ENCODE measurements around the gene VPS33A. TPM values are rescaled to one million over a fixed set of nuclear protein-coding genes. Genes with fewer than 3 reads are reported as not detected.
"Not testable (repeated sequence)": the region's sequence is repeated elsewhere in the genome, so short reads cannot be mapped to it uniquely, and the experiment has no call there.

The VPS33A gene
- total RNA-seq, 2 donors from 2014 or later: 18.6 to 24.0 TPM

DNA sequence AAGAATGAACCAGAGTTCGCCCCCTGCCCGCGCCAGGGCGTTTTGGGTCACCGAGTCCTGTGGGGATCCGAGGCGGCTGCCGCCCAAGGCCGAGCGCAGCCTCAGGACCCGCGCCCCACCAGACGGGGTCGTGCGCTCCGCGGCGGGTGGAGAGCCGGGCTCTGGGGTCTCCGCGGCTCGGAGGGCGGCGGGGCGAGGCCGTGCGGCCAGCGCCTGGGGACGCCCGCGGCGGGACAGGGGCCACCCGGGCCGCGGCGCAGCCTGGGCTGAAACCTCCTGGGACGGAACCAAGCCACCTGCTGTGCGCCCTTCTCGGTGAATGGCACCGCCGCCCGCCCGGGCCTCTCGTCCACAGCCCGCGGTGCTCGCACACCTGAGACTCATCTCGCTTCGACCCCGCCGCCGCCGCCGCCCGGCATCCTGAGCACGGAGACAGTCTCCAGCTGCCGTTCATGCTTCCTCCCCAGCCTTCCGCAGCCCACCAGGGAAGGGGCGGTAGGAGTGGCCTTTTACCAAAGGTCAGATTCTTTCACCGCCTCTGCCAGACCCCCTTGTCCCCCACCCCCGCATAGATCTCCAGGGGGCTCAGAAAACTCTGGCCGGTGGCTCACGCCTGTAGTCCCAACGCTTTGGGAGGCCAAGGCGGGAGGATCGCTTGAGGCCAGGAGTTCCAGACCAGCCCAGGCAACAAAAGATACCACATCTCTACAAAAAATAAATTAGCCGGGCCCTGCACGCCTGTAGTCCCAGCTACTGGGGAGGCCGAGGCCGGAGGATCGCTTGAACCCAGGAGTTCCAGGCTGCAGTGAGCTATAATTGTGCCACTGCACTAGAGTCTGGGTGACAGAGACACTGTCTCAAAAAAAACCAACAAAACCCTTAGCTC lies 61.9 kb downstream of the VPS33A start:
- Histone ChIP-seq H3K27ac (no peak overlapping the region), H3K4me1 (no peaks in the 10 kb centered on the region), H3K27me3 (peaks cover 22% of the 10 kb centered on the region), H3K9me3 (no peaks in the 10 kb centered on the region), H3K4me3 (peak overlapping the region; percentile 58), H3K9ac (ENCODE audit: low read depth in 2 of 2, low read length in 2 of 2) (no peak overlapping the region), H3K36me3 (peaks cover 3% of the 10 kb centered on the region)
- TF ChIP-seq, protein P1, sequence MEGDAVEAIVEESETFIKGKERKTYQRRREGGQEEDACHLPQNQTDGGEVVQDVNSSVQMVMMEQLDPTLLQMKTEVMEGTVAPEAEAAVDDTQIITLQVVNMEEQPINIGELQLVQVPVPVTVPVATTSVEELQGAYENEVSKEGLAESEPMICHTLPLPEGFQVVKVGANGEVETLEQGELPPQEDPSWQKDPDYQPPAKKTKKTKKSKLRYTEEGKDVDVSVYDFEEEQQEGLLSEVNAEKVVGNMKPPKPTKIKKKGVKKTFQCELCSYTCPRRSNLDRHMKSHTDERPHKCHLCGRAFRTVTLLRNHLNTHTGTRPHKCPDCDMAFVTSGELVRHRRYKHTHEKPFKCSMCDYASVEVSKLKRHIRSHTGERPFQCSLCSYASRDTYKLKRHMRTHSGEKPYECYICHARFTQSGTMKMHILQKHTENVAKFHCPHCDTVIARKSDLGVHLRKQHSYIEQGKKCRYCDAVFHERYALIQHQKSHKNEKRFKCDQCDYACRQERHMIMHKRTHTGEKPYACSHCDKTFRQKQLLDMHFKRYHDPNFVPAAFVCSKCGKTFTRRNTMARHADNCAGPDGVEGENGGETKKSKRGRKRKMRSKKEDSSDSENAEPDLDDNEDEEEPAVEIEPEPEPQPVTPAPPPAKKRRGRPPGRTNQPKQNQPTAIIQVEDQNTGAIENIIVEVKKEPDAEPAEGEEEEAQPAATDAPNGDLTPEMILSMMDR (IDR thresholded peaks at IDR 0.05): no peak
- intact Hi-C loops (cut with DNase I): no loop called here
- no peak for DNase-seq

DNA sequence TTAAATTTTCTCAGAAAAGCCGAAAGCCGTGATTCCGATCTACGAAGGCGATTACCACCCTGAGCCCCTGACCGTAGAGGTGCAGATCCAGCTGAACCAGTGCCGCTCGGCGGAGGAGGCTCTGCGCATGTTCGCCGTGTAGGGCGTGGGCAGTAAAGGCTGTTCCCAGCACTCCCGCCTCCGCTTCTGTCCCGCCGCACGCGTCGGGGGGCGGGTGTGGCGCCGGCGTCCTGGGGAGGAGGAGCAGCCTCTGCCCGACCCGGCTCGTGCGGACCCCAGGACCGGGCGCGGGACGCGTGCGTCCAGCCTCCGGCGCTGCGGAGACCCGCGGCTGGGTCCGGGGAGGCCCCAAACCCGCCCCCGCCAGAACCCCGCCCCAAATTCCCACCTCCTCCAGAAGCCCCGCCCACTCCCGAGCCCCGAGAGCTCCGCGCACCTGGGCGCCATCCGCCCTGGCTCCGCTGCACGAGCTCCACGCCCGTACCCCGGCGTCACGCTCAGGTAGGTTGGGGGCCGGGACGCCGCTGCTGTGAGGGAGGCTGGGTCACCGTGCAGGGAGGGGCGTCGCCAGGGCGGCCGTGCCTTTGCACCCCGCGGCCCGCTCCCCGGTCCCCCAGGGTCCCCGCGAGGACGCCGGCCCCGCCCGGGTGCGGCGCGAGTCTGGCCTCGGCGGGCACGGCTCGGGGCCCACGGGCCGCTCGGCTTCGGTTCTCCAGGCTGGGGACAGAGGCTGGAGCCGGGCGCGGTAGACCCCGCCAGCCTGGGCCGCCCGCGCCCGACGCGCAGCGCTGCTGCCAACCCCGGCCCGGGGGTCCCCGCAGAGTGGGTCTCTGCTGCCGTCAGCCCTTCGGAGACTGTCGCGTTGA lies 62.8 kb downstream of the VPS33A start, which contains the start of gene B3GNT4:
B3GNT4 (plus strand) TSS at position 409 of the 866 bp plus-strand sequence. CDS start 910 bp downstream, outside the sequence.
- H3K4me1 ChIP-seq: no peaks in the 10 kb centered on the region
- H3K9me3 ChIP-seq: no peaks in the 10 kb centered on the region
- TF ChIP-seq, protein P1 (IDR thresholded peaks at IDR 0.05): no peak
- DNase-seq: peak; percentile 83
- peak within 1 kb of the TSS in 1 of 2 donors; percentile 43 for H3K9ac ChIP-seq (ENCODE audit: low read depth in 2 of 2, low read length in 2 of 2)
- intact Hi-C loops (cut with DNase I): no loop called here
- no peak within 1 kb of the TSS for H3K27ac ChIP-seq
- H3K27me3 ChIP-seq: peaks cover 22% of the 10 kb centered on the region
- peaks cover under 1% of the 10 kb centered on the region for H3K36me3 ChIP-seq
- H3K4me3 ChIP-seq: peak within 1 kb of the TSS; percentile 58

DNA sequence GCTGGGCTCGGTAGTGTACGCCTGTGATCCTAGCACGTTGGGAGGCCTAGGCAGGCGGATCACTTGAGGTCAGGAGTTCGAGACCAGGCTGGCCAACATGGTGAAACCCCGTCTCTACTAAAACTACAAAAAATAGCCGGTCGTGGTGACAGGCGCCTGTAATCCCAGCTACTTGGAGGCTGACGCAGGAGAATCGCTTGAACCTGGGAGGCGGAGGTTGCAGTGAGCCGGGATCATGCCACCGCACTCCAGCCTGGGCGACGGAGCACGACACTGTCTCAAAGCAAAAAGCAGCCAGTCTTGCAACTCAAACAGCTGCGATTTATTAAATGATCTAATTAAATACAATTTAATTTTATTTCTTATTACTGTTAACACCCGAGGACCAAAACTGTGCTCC lies 63.5 kb downstream of the VPS33A start:
- intact Hi-C loops (cut with DNase I); H3K9ac ChIP-seq (ENCODE audit: low read depth in 2 of 2, low read length in 2 of 2): not testable (repeated sequence)
- H3K27me3 ChIP-seq: peaks cover 22% of the 10 kb centered on the region

DNA sequence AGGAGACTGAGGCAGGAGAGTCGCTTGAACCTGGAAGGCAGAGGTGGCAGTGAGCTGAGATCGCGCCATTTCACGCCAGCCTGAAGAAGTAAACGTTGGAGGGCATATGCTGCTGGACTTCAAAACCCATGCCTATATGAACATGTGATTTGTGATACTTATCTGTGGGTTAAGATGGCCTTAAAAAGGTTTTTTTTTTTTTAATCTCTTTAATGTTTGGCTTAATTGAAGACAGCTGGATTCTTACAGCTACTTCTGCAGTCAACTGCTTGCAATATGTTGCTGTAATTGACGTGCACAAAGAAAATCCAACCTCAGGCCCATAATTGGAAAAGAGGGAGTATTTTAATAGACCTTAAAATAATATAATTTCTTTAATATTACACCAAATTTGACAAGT lies 64.3 kb downstream of the VPS33A start:
- intact Hi-C loops (cut with DNase I): no loop called here
- TF ChIP-seq, protein P1 (IDR thresholded peaks at IDR 0.05): no peak
- H3K4me1 ChIP-seq: no peaks in the 10 kb centered on the region
- peaks cover 22% of the 10 kb centered on the region for H3K27me3 ChIP-seq
- no peak overlapping the region for H3K27ac ChIP-seq
- H3K9me3 ChIP-seq: no peaks in the 10 kb centered on the region
- DNase-seq: no peak
- no peak overlapping the region for H3K9ac ChIP-seq (ENCODE audit: low read depth in 2 of 2, low read length in 2 of 2)
- H3K4me3 ChIP-seq: no peak overlapping the region
- H3K36me3 ChIP-seq: no peaks in the 10 kb centered on the region

More for the DNA sequence above, 63.5 kb downstream of the VPS33A start:
- H3K27ac ChIP-seq, H3K9me3 ChIP-seq, H3K36me3 ChIP-seq, DNase-seq, H3K4me1 ChIP-seq: not testable (repeated sequence)
- H3K4me3 ChIP-seq: peak overlapping the region; percentile 58

DNA sequence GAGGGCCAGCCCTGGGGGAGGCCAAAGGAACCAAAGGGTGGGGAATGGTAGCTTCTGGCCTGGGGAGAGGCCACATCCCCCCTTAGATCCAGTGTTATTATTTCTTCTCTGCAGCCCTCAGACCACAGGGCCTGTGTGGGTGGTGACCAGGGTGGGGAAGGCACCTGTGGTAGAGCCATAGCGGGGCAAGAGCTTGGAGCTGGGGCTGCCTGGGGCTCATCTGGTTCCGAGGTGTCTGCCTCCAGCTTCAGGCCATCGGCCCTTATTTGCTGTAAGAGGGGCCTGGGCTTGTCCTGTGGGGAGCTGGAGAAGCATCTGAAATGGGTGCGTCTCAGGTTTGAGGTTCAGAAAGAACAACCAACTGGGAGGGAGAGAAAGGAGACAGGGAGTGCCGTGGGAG lies 64.9 kb downstream of the VPS33A start:
- TF ChIP-seq, protein P1 (IDR thresholded peaks at IDR 0.05): no peak
- H3K27ac ChIP-seq: no peak overlapping the region
- no peak for DNase-seq
- H3K4me3 ChIP-seq: no peak overlapping the region
- no peaks in the 10 kb centered on the region for H3K36me3 ChIP-seq
- H3K27me3 ChIP-seq: peaks cover 22% of the 10 kb centered on the region
- no peak overlapping the region for H3K9ac ChIP-seq (ENCODE audit: low read depth in 2 of 2, low read length in 2 of 2)
- intact Hi-C loops (cut with DNase I): no loop called here
- H3K9me3 ChIP-seq: no peaks in the 10 kb centered on the region
- H3K4me1 ChIP-seq: no peaks in the 10 kb centered on the region
